NCI-H748 (cell line): Measurements from ENCODE around the gene TRIM27.
"Not testable (repeated sequence)": the region's sequence is repeated elsewhere in the genome, so short reads cannot be mapped to it uniquely, and the experiment has no call there.

Experiments
- DNase-seq: peaks from one replicate; lab custom pipeline; 2025; ENCODE audit not compliant: unreplicated experiment; lab: John Stamatoyannopoulos, UW

Gene TRIM27, protein sequence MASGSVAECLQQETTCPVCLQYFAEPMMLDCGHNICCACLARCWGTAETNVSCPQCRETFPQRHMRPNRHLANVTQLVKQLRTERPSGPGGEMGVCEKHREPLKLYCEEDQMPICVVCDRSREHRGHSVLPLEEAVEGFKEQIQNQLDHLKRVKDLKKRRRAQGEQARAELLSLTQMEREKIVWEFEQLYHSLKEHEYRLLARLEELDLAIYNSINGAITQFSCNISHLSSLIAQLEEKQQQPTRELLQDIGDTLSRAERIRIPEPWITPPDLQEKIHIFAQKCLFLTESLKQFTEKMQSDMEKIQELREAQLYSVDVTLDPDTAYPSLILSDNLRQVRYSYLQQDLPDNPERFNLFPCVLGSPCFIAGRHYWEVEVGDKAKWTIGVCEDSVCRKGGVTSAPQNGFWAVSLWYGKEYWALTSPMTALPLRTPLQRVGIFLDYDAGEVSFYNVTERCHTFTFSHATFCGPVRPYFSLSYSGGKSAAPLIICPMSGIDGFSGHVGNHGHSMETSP

DNA sequence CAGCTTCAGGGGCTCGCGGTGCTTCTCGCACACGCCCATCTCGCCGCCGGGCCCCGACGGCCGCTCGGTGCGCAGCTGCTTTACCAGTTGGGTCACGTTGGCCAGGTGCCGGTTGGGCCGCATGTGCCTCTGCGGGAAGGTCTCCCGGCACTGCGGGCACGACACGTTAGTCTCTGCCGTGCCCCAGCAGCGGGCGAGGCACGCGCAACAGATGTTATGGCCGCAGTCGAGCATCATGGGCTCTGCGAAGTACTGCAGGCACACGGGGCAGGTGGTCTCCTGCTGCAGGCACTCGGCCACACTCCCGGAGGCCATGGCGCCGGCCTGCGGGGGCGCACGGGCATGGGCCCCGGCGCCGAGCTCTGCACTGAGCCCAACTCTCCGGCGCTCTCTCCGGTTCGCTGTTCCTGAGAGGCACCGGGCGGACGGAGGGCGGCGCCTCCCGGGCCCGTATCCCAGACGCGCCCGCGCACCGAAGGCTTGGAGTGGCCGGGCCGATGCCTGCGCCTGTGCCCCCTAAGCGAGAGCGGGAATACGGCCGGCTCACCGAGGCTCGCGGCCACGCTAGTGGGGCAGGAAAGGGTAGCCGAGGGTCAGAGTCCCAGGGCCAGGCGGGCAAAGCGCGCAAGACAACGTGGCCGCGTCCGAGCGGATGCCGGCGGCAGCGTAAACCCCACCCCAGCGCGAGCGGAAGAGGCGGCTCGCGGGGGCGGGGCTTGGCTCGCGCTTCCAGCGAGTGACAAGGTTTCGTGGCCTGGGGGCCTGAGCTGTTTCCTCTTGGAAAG, at the start of gene TRIM27:
TSS of gene TRIM27 (minus strand) at position 668 of the 785 bp plus-strand sequence. CDS start at position 315, 353 bp downstream.
- peak; percentile 97 for DNase-seq

DNA sequence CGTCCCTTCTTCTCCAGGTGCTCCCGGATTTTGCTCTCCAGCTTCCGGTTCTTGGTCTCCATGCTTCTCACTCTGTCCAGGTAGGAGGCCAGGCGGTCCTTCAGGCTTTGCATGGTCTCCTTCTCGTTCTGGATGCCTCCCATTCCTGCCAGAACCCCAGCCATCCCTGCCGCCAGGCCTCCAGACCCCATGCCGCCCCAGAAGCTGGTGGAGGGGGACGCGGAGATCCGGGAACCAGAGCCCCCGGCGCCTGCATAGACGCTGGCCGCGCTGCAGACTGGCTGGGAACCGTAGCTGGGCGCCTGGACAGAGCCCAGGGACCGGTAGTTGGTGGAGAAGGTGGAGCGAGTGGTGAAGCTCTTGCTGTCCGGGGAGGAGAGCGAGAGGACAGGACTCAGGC, 46.3 kb upstream of the TRIM27 start:
- not testable (repeated sequence) for DNase-seq

DNA sequence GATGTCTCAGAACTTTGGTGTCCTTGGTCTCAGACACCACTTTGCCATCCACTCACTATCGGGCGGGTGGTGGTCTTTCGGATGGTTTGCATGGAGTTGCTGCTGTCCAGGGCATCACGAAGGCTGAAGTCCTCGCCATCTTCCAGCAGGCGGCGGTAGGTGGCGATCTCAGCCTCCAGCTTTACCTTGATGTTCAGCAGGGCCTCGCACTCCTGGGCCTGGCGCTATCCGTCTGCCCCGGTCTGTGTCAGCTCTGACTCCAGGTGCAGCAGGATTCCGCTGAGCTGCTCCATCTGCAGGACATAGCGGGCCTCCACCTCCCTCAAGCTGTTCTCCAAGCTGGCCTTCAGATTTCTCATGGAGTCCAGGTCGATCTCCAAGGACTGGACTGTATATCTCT, 45.3 kb upstream of the TRIM27 start:
- DNase-seq: no peak

DNA sequence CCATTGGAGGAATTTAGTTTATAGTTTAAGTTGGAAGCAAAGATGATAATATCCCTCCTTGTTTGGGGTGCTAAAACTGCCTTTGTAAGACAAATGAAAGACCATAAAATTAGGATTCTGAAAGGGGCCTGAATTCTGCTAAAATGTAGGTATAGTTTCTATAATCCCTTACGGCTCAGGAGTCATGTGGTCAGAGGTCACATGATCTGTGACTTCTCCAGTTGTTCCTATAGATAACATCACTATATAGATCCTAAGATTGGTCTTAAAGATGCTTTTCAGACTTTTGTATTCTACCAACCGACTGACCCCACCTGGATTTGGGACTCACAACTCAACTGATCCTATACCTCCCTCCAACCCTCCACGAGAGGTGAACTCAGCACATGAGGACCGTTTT, 44.7 kb upstream of the TRIM27 start:
- no peak for DNase-seq

DNA sequence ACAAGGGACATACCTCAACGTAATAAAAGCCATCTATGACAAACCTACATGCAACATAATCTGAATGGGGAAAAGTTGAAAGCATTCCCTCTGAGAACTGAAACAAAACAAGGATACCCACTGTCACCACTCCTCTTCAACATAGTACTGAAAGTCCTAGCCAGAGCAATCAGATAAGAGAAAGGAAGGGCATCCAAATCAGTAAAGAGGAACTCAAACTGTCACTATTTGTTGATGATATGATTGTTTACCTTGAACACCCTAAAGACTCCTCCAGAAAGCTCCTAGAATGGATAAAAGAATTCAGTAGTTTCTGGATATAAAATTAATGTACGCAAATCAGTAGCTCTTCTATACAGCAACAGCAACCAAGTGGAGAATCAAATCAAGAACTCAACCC, 41.9 kb upstream of the TRIM27 start:
- no peak for DNase-seq

DNA sequence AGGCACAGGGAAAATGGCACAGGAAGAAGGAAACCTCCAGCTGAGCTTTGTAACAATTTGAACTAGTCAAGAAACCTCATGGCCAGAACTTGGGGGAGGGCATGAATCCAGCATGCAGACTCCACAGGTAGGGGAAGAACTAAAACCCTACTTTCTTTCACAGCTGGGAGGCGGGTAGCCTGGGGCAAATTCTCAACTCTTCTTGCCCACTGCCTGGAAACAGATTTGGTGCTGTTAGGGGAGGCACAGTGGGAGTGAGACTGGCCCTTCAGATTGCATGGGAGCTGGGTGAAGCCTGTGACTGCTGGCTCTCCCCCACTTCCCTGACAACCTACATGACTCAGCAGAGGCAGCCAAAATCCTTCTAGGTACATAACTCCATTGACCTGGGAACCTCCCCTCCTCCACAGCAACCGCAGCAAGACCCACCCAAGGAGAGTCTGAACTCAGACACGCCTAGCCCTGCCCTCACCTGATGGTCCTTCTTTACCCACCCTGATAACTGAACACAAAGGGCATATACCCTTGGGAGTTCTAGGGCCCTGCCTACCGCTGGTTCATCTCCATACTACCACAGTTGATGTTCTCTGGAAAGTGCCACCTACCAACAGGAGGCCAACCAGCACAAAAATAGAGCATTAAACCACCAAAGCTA, 37.2 kb upstream of the TRIM27 start:
- no peak for DNase-seq

DNA sequence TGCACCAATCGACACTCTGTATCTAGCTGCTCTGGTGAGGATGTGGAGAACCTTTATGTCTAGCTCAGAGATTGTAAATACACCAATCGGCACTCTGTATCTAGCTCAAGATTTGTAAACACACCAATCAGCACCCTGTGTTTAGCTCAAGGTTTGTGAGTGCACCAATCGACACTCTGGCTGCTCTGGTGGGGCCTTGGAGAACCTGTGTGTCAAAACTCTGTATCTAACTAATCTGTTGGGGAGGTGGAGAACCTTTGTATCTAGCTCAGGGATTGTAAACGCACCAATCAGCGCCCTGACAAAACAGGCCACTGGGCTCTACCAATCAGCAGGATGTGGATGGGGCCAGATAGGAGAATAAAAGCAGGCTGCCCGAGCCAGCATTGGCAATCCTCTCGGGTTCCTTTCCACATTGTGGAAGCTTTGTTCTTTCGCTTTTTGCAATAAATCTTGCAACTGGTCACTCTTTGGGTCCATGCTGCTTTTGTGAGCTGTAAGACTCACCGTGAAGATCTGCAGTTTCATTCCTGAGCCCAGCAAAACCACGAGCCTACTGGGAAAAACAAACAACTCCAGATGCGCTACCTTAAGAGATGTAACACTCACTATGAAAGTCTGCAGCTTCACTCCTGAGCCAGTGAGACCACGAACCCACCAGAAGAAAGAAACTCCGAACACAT, 34.9 kb upstream of the TRIM27 start:
- DNase-seq: not testable (repeated sequence)

DNA sequence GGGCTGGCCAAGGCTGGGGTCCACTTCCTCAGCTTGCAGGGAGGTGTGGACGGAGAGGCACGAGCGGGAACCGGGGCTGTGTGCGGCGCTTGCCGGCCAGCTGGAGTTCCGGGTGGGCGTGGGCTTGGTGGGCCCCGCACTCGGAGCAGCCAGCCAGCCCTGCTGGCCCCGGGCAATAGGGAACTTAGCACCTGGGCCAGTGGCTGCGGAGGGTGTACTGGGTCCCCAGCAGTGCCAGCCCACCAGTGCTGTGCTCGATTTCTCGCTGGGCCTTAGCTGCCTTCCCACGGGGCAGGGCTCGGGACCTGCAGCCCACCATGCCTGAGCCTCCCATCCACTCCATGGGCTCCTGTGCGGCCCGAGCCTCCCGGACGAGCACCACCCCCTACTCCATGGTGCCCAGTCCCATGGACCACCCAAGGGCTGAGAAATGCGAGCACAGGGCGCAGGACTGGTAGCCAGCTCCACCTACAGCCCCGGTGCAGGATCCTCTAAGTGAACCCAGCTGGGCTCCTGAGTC, 34.1 kb upstream of the TRIM27 start:
- DNase-seq: not testable (repeated sequence)

DNA sequence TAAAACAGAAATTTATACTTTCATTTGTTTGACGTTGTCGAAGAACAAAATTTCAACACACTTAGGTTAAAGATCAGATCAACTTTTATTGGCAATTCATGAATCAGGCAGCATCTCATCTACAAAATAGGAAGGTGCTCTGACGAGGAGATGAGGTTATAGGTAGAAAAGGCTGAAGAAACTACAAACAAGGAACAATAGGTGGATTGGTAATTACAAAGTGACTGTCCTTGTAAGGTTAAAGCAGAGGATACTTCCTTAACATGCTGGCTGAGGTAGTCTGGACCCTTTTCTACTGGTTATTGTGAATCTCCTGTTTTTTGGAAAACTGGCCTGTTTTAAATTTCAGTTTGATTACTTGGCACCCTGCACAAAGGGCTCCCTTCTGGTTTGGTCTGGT, 32.5 kb upstream of the TRIM27 start:
- DNase-seq: no peak

DNA sequence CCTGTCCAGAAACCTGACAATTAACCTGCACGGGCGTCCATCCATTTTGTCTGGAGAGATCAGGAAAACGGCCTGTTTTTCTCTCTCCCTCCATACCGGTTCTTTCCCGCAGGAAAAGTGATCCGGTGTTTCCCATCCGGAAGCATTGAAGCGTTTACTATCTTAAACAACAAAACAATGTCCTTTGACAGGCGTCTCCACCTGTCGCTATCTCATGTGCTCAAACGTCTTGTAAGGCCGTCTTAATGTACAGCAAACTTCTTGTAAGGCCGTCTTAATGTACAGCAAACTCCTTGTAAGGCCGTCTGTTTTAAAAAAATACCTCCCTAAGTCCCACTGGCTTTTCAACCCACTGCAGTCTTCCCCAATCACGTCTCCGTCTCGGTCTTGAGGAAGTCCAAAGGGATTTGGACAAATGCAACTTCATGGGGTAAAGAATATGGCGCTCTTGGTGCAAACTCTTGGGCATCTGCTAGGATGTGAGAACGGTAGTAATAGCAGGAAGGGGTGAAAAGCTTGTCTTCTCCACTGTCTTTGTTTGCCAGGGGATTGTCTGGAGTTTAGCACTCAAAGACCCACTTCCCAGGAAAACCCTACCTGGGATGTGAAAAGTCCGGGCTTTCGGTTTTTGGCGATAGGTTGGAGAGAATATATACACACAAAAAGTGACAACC, 29.9 kb upstream of the TRIM27 start:
- DNase-seq: peak; percentile 52

DNA sequence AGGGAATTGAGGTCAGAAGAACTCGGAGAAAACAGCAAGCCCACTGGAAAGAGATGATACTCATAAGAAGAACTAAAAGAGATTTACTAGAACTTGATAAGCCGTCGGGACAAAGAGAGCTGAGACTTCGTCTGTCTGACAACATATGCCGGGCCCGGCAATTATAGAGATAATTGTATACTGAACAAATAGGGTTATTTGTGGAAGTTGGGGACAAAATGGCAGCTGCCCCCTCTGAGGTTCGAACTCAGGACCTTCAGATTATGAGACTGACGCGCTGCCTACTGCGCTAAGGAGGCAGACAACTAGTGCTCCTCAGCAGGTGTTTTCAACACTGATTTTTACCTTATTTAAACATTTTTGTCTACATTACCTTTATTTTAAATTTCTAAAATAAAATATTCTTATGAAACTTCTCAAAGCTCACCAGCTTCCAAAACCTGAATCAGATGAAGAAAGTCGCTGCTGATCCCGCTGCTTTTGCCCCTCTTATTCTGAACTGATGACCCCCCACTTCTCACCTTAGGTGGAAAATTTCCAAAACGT, 29.3 kb upstream of the TRIM27 start:
- peak; percentile 83 for DNase-seq

DNA sequence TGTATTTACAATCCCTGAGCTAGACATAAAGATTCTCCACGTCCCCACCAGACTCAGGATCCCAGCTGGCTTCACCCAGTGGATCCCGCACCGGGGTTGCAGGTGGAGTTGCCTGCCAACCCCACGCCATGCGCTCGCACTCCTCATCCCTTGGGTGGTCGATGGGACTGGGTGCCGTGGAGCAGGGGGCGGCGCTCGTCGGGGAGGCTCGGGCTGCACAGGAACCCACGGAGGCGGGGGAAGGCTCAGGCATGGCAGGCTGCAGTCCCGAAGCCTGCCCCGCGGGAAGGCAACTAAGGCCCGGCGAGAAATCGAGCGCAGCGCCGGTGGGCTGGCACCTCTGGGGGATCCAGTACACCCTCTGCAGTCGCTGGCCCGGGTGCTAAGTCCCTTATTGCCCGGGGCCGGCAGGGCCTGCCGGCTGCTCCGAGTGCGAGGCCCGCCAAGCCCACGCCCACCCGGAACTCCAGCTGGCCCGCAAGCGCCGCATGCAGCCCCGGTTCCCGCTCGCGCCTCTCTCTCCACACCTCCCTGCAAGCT, 25.9 kb upstream of the TRIM27 start:
- DNase-seq: not testable (repeated sequence)

DNA sequence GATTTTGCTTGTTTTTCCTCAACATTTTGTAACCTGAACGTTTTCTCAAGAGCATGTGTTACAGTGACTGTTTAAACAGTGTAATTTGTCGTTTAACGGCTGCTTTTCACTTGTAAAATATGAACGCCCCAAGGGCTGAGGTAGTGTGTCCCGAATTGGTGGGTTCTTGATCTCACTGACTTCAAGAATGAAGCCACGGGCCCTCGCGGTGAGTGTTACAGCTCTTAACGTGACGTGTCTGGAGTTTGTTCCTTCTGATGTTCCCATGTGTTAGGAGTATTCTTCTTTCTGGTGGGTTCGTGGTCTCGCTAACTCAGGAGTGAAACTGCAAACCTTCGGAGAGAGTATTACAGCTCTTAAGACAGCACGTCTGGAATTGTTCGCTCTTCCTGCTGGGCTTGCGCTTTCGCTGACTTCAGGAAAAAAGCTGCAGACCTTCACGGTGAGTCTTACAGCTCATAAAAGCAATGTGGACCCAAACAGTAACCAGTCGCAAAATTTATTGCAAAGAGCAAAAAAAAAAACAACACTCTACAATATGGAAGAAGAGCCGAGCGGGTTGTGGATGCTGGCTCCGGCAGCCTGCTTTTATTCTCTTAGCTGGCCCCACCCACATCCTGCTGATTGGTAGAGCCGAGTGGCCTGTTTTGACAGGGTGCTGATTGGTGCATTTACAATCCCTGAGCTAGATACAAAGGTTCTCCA, 25.1 kb upstream of the TRIM27 start:
- peak; percentile 16 for DNase-seq

DNA sequence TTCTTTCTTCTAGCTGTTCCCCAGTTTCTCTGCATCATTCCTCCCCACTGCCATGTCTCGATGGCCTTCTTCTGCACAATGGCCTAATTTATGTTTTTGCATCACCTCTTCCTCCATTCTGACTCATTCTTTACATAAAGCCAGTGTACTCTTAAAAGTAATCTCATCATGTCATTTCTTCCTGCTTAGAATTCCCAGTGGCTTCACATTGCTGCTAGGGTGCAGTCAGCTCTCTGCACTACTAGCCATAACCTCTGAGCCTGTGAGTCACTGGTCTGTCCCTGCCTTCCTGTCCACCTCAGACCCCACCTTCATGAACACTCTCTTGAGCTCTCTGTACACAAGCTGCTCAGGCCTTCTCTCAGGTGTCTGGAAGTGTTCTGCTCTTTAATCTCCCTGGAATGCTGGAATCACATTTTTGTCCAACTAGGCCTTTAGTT, 24.1 kb upstream of the TRIM27 start:
- DNase-seq: no peak

DNA sequence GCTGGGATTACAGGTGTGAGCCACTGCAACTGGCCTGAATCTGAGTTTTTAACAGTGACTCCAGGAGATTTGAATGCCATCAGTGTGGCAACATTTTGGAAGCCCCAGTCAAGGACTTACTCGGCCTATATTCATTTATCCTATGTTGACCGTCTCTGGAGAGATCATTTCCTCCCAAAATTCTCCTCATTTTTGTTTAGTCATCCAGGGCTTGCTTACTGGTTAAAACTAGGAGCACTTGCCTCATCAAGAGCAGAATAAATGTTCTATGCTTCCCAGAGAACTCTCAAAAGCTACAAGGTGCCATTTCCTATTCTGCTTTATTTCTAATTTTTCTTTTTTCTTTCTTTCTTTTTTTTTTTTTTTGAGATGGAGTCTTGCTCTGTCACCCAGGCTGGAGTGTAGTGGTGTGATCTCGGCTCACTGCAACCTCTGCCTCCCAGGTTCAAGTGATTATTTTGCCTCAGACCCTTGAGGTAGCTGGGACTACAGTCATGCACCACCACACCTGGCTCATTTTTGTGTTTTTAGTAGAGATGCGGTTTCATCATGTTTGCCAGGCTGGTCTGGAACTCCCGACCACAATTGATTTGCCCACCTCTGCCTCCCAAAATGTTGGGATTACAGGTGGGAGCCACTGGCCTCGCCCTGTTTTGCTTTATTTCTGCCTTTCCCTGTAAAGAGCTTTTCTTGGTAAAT, 23.4 kb upstream of the TRIM27 start:
- DNase-seq: no peak

DNA sequence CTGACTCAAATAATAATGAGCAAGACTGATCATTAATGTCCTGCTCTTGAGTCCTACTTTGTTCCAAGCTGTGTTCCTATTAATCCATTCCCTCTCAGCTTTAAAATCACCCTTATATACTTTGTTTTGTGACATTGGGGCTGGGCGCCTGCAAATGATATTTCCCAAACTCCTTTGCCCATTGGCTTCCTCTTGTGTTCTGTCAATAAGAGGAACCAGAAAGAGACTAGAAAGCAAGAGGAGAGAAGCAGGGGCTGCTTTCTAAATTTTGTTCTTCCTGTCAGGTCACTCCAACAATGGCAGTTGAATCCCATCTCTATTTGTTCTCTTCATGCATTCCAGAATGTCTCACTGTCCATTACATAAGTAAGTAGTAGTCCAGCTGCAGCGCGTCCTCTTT, 21.6 kb upstream of the TRIM27 start:
- no peak for DNase-seq

DNA sequence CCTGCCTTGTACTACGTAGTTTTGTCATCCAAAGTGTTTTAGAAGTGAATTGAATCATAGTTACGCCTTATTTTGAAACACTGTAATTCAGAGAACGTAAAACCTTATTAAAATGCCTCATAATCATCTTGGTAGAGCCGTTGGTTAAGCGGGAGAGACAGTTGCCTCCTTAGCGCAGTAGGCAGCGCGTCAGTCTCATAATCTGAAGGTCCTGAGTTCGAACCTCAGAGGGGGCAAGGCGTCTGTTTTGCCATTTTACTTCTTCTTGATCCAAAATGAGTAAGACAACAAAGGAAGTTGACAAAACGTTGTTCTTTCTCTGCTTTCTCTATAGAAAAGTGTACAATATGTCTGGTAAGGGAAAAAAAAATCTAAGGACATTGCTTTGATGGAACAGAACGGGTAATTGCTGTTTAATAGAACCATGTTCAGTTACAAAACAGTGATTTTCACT, 20.7 kb upstream of the TRIM27 start:
- DNase-seq: peak; percentile 83
